Measurements from ENCODE around the gene SRSF2.

DNA sequence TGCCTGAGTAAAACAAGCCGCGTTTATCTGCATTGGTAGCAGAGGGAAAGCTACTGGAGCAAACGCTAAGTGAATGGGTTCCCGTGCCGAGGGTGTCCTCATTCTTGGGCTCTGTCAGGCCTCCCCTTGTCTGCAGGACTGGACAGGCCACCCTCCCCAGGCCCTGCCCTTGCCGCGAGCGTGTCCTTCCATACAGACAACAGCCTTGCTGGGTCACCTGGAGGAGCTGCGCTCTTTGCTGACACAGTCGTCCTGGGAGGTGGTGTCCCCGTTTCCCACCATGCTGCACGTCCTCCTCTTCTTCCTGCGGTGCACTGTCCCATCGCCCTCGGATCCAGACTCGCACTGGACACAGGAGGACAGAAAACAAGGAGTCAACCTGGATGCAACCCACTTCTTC, 18.6 kb downstream of the SRSF2 start:
- TF ChIP-seq, protein P1, sequence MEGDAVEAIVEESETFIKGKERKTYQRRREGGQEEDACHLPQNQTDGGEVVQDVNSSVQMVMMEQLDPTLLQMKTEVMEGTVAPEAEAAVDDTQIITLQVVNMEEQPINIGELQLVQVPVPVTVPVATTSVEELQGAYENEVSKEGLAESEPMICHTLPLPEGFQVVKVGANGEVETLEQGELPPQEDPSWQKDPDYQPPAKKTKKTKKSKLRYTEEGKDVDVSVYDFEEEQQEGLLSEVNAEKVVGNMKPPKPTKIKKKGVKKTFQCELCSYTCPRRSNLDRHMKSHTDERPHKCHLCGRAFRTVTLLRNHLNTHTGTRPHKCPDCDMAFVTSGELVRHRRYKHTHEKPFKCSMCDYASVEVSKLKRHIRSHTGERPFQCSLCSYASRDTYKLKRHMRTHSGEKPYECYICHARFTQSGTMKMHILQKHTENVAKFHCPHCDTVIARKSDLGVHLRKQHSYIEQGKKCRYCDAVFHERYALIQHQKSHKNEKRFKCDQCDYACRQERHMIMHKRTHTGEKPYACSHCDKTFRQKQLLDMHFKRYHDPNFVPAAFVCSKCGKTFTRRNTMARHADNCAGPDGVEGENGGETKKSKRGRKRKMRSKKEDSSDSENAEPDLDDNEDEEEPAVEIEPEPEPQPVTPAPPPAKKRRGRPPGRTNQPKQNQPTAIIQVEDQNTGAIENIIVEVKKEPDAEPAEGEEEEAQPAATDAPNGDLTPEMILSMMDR (IDR thresholded peaks at IDR 0.05) = no peak
- no peak for TF ChIP-seq EZH2phosphoT487 (IDR thresholded peaks at IDR 0.05)
